Left ventricle myocardium inferior (tissue), 1 donor: Measurements from ENCODE around the gene HGF. TPM values are rescaled to one million over a fixed set of nuclear protein-coding genes. Genes with fewer than 3 reads are reported as not detected.

Source experiments
- DNase-seq: peaks from one replicate; pipeline ENCODE4 v3.0.0-alpha.2; 2020
- H3K27ac ChIP-seq: fragments of 200-600 bp; replicated peaks from 2 replicates; pipeline ENCODE4 v1.8.0; 2021
- H3K27me3 ChIP-seq: fragments of 200-600 bp; 2 replicates; pipeline ENCODE4 v1.8.0; 2021; ENCODE audit warnings: low read depth
- H3K36me3 ChIP-seq: fragments of 200-600 bp; 2 replicates; pipeline ENCODE4 v1.8.0; 2021
- H3K4me1 ChIP-seq: fragments of 200-600 bp; 2 replicates; pipeline ENCODE4 v1.8.0; 2021
- H3K4me3 ChIP-seq: fragments of 200-600 bp; 2 replicates; pipeline ENCODE4 v1.8.0; 2021; ENCODE audit warnings: mild to moderate bottlenecking, moderate library complexity
- H3K9me3 ChIP-seq: fragments of 200-600 bp; replicated peaks from 2 replicates; pipeline ENCODE4 v1.8.0; 2021
- CTCF ChIP-seq: fragments of 200-600 bp; IDR thresholded peaks from 2 replicates; pipeline ENCODE4 v1.8.0; 2021; ENCODE audit warnings: antibody characterized with exemption, mild to moderate bottlenecking, borderline replicate concordance
- intact Hi-C: fragments of 100-400 bp; cut with micrococcal nuclease; formaldehyde crosslinking; loops from one replicate; pipeline ENCODE4 v1.11.0; 2022
- total RNA-seq: library from RNA; stranded (reverse); fragmentation: NEBNext Ultra II Directional; extraction: Animal tissue kit (Norgen Biotek cat#: 25700); gene quantifications from one replicate; pipeline ENCODE4 v1.2.1, GENCODE V29; 2021
- donor health status: DM: no; HTN: yes; CAD: no; lungs with severe emphysema.

Gene HGF
- total RNA-seq, 1 donor from 2014 or later, result 2.3 TPM

- H3K4me3 ChIP-seq, result no peak overlapping the region
- no peaks in the 10 kb centered on the region for H3K9me3 ChIP-seq
- H3K27ac ChIP-seq, result no peak overlapping the region
- no peaks in the 10 kb centered on the region for H3K36me3 ChIP-seq
- TF ChIP-seq CTCF, result no peak
- no peaks in the 10 kb centered on the region for H3K27me3 ChIP-seq
- peaks cover 13% of the 10 kb centered on the region for H3K4me1 ChIP-seq
- no peak for DNase-seq
- intact Hi-C loops, result no loop called here
Measured at GRCh38 chr7:81680120-81680519, 89.7 kb downstream of the HGF start.

GRCh38 chr7:81676813-81677212 is 93.0 kb downstream of the HGF start:
- intact Hi-C loops, result no loop called here
- Histone ChIP-seq H3K36me3 (no peaks in the 10 kb centered on the region), H3K4me3 (no peak overlapping the region), H3K9me3 (no peaks in the 10 kb centered on the region), H3K27me3 (no peaks in the 10 kb centered on the region), H3K27ac (peak overlapping the region; percentile 66), H3K4me1 (peaks cover 17% of the 10 kb centered on the region)
- no peak for TF ChIP-seq CTCF
- DNase-seq, result no peak

GRCh38 chr7:81676105-81676811 is 93.6 kb downstream of the HGF start:
- peak overlapping the region; percentile 66 for H3K27ac ChIP-seq
- intact Hi-C loops, result no loop called here

GRCh38 chr7:81674431-81674830 is 95.4 kb downstream of the HGF start:
- DNase-seq, result no peak
- intact Hi-C loops, result no loop called here
- Histone ChIP-seq H3K27me3 (no peaks in the 10 kb centered on the region), H3K36me3 (no peaks in the 10 kb centered on the region), H3K4me1 (peaks cover 17% of the 10 kb centered on the region), H3K9me3 (no peaks in the 10 kb centered on the region), H3K27ac (peak overlapping the region; percentile 25), H3K4me3 (no peak overlapping the region)
- TF ChIP-seq CTCF, result no peak

More at GRCh38 chr7:81676105-81676811, 93.6 kb downstream of the HGF start:
- no peaks in the 10 kb centered on the region for H3K27me3 ChIP-seq
- H3K36me3 ChIP-seq, result no peaks in the 10 kb centered on the region
- no peaks in the 10 kb centered on the region for H3K9me3 ChIP-seq
- H3K4me3 ChIP-seq, result peak overlapping the region; percentile 5
- H3K4me1 ChIP-seq, result peaks cover 17% of the 10 kb centered on the region
- no peak for DNase-seq
- TF ChIP-seq CTCF, result no peak

- H3K4me1 ChIP-seq, result peaks cover 17% of the 10 kb centered on the region
- H3K27ac ChIP-seq, result no peak overlapping the region
- no peaks in the 10 kb centered on the region for H3K36me3 ChIP-seq
- no peak for TF ChIP-seq CTCF
- intact Hi-C loops, result no loop called here
- no peaks in the 10 kb centered on the region for H3K9me3 ChIP-seq
- DNase-seq, result no peak
- no peak overlapping the region for H3K4me3 ChIP-seq
- H3K27me3 ChIP-seq, result no peaks in the 10 kb centered on the region
Measured at GRCh38 chr7:81672872-81673271, 97.0 kb downstream of the HGF start.
